Aorta (tissue), 5 donors: Measurements from ENCODE around the gene CSNK1A1L. TPM values are rescaled to one million over a fixed set of nuclear protein-coding genes. Genes with fewer than 3 reads are reported as not detected.
"Not testable (repeated sequence)": the region's sequence is repeated elsewhere in the genome, so short reads cannot be mapped to it uniquely, and the experiment has no call there.

Experiments
- ATAC-seq: fragments of 200-7000 bp; cut with Tn5 transposase; one replicate; pipeline ENCODE4 v1.9.1; 2022; ENCODE audit warnings: moderate library complexity; ENCODE audit not compliant: low FRiP score
- DNase-seq, 2 donors: peaks; one replicate each; pipeline ENCODE4 v3.0.0-alpha.2; 2020
- H3K27ac ChIP-seq, 2 donors: one replicate each; pipeline ENCODE4 v1.5.1; 2013; ENCODE audit warnings: low read length in 2 of 2, mild to moderate bottlenecking in 2 of 2, moderate library complexity in 2 of 2, control low read depth in 1 of 2, inconsistent platforms in 1 of 2, low read depth in 1 of 2
- H3K27me3 ChIP-seq, 2 donors: one replicate each; pipeline ENCODE4 v1.6.1; 2013; ENCODE audit warnings: control low read depth in 1 of 2, low read length in 1 of 2, mild to moderate bottlenecking in 1 of 2, moderate library complexity in 1 of 2; ENCODE audit not compliant: insufficient read depth in 2 of 2, control insufficient read depth in 1 of 2
- H3K36me3 ChIP-seq, 2 donors: one replicate each; pipeline ENCODE4 v1.6.1; 2013; ENCODE audit warnings: control low read depth in 1 of 2, low read length in 1 of 2, mild to moderate bottlenecking in 1 of 2; ENCODE audit not compliant: insufficient read depth in 2 of 2, control insufficient read depth in 1 of 2
- H3K4me1 ChIP-seq, 2 donors: one replicate each; pipeline ENCODE4 v1.6.1; 2013; ENCODE audit warnings: low read length in 2 of 2, control low read depth in 1 of 2, mild to moderate bottlenecking in 1 of 2, moderate library complexity in 1 of 2; ENCODE audit not compliant: insufficient read depth in 2 of 2, control insufficient read depth in 1 of 2
- H3K4me3 ChIP-seq, 2 donors: one replicate each; pipeline ENCODE4 v1.5.1; 2013; ENCODE audit warnings: low read length in 2 of 2, control low read depth in 1 of 2, mild to moderate bottlenecking in 1 of 2
- H3K9me3 ChIP-seq: one replicate; pipeline ENCODE4 v1.6.1; 2013; ENCODE audit warnings: mild to moderate bottlenecking, low read length; ENCODE audit not compliant: control insufficient read depth
- WGBS, 2 donors: extraction: QIAGEN DNeasy Blood & Tissue Kit; methylation state at CpG; one replicate each; pipeline ENCODE4 v1.1.7; 2013; 5-methylcytosine and 5-hydroxymethylcytosine counted together
- intact Hi-C, 2 donors: fragments of 100-400 bp; cut with DNase I; formaldehyde crosslinking; loops; one replicate each; pipeline versions ENCODE4 v1.14.2 to v1.15.0; 2022
- polyA plus RNA-seq, 2 donors: library from polyadenylated mRNA; stranded (reverse); fragments of 200-250 nt; gene quantifications; one replicate each; pipeline ENCODE4 v1.2.3, GENCODE V29; 2013
- total RNA-seq, 2 donors: library from RNA; stranded (reverse); fragmentation: NEBNext Ultra II Directional; extraction: Animal tissue kit (Norgen Biotek cat#: 25700); gene quantifications; one replicate each; pipeline ENCODE4 v1.2.1, GENCODE V29; 2021
- donor health status: healthy with polysubstance abuse.
- donor health status: Bipolar disorder and iron deficiency.
- donor health status: DM: no; HTN: no; CAD: no.
- donor health status: DM: no; HTN: no; CAD: no.
- donor health status: DM: yes; HTN: yes; CAD: no.

CSNK1A1L gene
- total and polyA plus RNA-seq, 4 donors: not detected

DNA sequence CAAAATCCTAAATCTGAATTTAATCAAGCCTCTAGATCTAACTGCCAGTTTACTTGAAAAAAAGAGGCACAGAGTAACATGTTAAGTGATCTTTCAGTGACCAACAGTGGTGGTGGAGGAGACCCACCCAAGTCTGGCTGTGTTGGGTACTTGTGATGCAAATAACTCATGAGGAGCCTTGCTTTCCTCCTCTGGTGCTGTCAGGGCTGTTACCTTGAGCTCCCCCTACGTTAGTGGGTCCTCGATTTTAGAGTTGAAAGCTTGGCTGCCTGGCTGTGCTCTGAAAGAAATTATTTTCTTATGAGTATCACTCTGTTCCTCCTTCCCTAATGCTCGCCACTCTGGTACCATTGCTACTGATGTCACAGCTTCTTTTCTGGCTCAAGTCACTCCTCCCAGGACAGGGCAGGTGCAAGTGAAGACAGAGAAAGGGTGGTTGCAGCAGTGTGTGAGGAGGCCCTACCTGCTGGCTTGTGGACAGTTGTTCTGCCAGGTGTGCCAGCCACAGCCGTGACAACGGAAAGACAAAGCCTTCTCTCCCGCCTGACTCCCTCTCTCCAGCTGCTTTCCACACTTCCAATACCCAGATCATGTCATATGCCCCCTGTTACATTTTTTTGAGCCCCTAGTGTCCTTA lies 39.5 kb downstream of the CSNK1A1L start:
- no peaks in the 10 kb centered on the region for H3K27me3 ChIP-seq
- H3K36me3 ChIP-seq: no peaks in the 10 kb centered on the region
- no peak overlapping the region for H3K4me3 ChIP-seq
- H3K9me3 ChIP-seq: no peaks in the 10 kb centered on the region
- no peak overlapping the region for H3K27ac ChIP-seq
- DNase-seq (no peak), ATAC-seq (no peak)
- intact Hi-C loops: no loop called here
- 86 to 87% methylated on average over 6 of the region's 6 CpGs for WGBS, 2 donors
- H3K4me1 ChIP-seq: no peaks in the 10 kb centered on the region

DNA sequence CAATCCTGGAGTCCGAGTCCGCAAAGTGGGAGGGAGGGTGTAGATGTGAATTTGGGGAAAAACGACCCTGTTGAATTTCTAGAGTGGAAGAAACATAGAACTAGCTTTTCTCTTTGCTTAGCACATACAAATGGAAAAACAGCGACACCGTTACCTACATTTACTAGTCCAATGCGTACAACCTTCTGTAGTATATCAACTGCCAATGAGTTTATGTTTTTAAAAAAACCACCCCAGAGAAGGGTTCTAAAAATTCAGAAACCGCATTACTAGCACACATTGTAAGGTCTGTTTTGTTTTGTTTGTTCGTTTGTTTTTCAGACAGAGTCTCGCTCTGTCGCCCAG lies 45.6 kb downstream of the CSNK1A1L start:
- Histone ChIP-seq H3K9me3 (no peaks in the 10 kb centered on the region), H3K36me3 (no peaks in the 10 kb centered on the region), H3K27ac (no peak overlapping the region), H3K4me3 (peak overlapping the region; percentile 63 to 89), H3K4me1 (peaks cover 0 to 3% of the 10 kb centered on the region in 2 donors), H3K27me3 (no peaks in the 10 kb centered on the region)
- intact Hi-C loops: loop anchor here in 1 of 2 donors (1.0 kb wide), 1 partner anchor 60 kb away; the partner anchor contains the start of gene EXOSC8
- DNase-seq (no peak), ATAC-seq (no peak)
- 14 to 15% methylated on average over 10 of the region's 10 CpGs for WGBS, 2 donors

DNA sequence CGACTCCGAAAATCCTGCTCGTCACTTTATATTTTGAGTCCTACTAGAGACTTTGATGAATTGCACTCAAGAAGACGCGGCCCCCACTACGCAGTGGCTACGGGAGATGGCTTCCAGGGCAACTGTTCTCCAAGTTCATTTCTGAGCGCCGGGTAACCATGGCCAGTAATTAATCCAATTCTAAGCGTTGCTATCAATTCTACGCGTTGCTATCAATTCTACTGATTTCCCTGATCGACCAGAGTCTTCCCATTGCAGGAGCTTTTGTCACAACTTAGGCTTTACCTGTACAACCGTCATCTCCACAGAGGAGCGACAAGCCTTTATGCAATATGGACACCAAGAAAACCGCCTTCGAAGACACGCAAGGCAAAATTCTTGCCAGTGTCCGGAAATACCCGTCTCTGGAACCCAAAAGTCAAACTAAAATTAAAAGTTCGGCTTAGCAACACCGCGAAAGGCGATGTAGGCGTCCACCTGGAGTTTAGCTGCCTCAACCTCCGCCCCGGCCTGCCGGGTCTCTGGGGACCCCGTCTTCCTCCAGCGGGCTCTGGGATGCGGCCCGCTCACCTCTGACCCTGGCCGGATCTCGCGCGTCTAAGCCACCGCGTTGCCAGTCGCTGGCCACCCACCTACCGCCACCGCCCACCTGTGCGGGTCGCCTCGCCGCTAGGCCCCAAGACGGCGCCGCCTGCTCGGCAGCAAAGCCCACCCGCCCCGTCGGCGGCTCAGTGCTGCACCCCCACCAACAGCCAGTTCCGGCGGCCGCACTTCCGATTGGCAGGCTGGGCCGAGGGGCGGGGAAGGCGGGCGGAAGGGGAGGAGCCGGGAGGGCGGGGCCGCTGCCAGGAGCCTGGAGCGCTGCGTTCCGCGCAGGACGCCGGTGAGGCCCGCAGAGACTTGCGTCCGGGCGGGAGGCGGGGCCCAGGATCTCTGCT lies 46.3 kb downstream of the CSNK1A1L start, which contains the start of gene SUPT20H:
Gene SUPT20H (minus strand): TSS at position 779 of the 938 bp plus-strand sequence. CDS start 8,198 bp downstream, outside the sequence.
- DNase-seq (peak; percentile 95 to 98), ATAC-seq (peak; percentile 99)
- Histone ChIP-seq H3K4me1 (peaks cover 0 to 3% of the 10 kb centered on the region in 2 donors), H3K36me3 (no peaks in the 10 kb centered on the region), H3K4me3 (peak within 1 kb of the TSS; percentile 64 to 89), H3K27me3 (no peaks in the 10 kb centered on the region), H3K27ac (peak within 1 kb of the TSS in 1 of 2 donors; percentile 52), H3K9me3 (no peaks in the 10 kb centered on the region)
- WGBS, 2 donors: 0% methylated on average over 69 to 75 of the region's 75 CpGs
- intact Hi-C loops: loop anchor here in 1 of 2 donors (1.0 kb wide), 1 partner anchor 59 kb away; the partner anchor contains the start of gene EXOSC8

GRCh38 chr13:37056228-37056627 lies 49.2 kb downstream of the CSNK1A1L start:
- H3K4me1 ChIP-seq, intact Hi-C loops, H3K27me3 ChIP-seq, DNase-seq, H3K9me3 ChIP-seq, H3K36me3 ChIP-seq, ATAC-seq, H3K27ac ChIP-seq, H3K4me3 ChIP-seq: not testable (repeated sequence)
- whole genome bisulfite sequencing, 2 donors: 93 to 97% methylated on average over 2 of the region's 2 CpGs

Other genes starting within 250 kb of the CSNK1A1L start
- 10 to 100 TPM; 48.9 to 50.8 TPM for gene SMAD9, start 185.4 kb downstream of the CSNK1A1L start, total RNA-seq
- 10 to 100 TPM in 1 of 2 donors, 1 to 10 TPM in 1; 8.3 to 12.8 TPM for gene SMAD9, start 185.4 kb downstream of the CSNK1A1L start, polyA plus RNA-seq
- 10 to 100 TPM; 23.4 to 27.6 TPM for gene ALG5, start 106.3 kb downstream of the CSNK1A1L start, total RNA-seq
- 10 to 100 TPM; 34.1 to 67.4 TPM for gene ALG5, start 106.3 kb downstream of the CSNK1A1L start, polyA plus RNA-seq
- 10 to 100 TPM; 24.8 to 28.0 TPM for gene EXOSC8, start 104.9 kb downstream of the CSNK1A1L start, total RNA-seq
- 10 to 100 TPM; 24.4 to 41.6 TPM for gene EXOSC8, start 104.9 kb downstream of the CSNK1A1L start, polyA plus RNA-seq
- 10 to 100 TPM; 48.4 to 65.1 TPM for gene SUPT20H, start 46.0 kb downstream of the CSNK1A1L start, total RNA-seq
- 10 to 100 TPM; 11.4 to 35.8 TPM for gene SUPT20H, start 46.0 kb downstream of the CSNK1A1L start, polyA plus RNA-seq